Endodermal cell (in vitro differentiated cells): ENCODE results near the gene AHNAK. TPM values are rescaled to one million over a fixed set of nuclear protein-coding genes. Genes with fewer than 3 reads are reported as not detected.

Experiments
- DNase-seq: peaks from one replicate; pipeline ENCODE4 v3.0.0-alpha.2; 2017
- H3K27ac ChIP-seq: 2 replicates; pipeline ENCODE4 v1.5.1; 2013; ENCODE audit warnings: mild to moderate bottlenecking, low read depth, low read length, moderate library complexity
- H3K27me3 ChIP-seq: 2 replicates; pipeline ENCODE4 v1.6.1; 2013; ENCODE audit warnings: mild to moderate bottlenecking, low read length, moderate library complexity; ENCODE audit not compliant: insufficient read depth, control insufficient read depth, poor library complexity, severe bottlenecking
- H3K36me3 ChIP-seq: 2 replicates; pipeline ENCODE4 v1.7.0; 2013; ENCODE audit warnings: mild to moderate bottlenecking, low read length, moderate library complexity; ENCODE audit not compliant: control insufficient read depth, insufficient read depth
- H3K4me1 ChIP-seq: one replicate; pipeline ENCODE4 v1.7.0; 2013; ENCODE audit warnings: low read length; ENCODE audit not compliant: control insufficient read depth, insufficient read depth
- H3K4me3 ChIP-seq: 2 replicates; pipeline ENCODE4 v1.5.1; 2013; ENCODE audit warnings: mild to moderate bottlenecking, low read length, moderate library complexity
- H3K9ac ChIP-seq: 2 replicates; pipeline ENCODE4 v1.6.1; 2013; ENCODE audit warnings: mild to moderate bottlenecking, low read length, moderate library complexity; ENCODE audit not compliant: poor library complexity, severe bottlenecking; ENCODE audit errors: extremely low read depth
- H3K9me3 ChIP-seq: 2 replicates; pipeline ENCODE4 v1.6.1; 2013; ENCODE audit warnings: mild to moderate bottlenecking, low read length, moderate library complexity; ENCODE audit not compliant: control insufficient read depth
- H3K27ac Mint-ChIP-seq: 2 replicates; pipeline ENCODE4 v1.8.0; 2020; ENCODE audit warnings: mixed read lengths
- H3K27me3 Mint-ChIP-seq: 2 replicates; pipeline ENCODE4 v1.8.0; 2021; ENCODE audit warnings: mild to moderate bottlenecking, mixed read lengths; ENCODE audit not compliant: insufficient read depth
- H3K36me3 Mint-ChIP-seq: 2 replicates; pipeline ENCODE4 v1.8.0; 2020; ENCODE audit warnings: low read depth, mixed read lengths
- H3K4me1 Mint-ChIP-seq: 2 replicates; pipeline ENCODE4 v1.8.0; 2020; ENCODE audit warnings: mixed read lengths
- H3K4me3 Mint-ChIP-seq: 2 replicates; pipeline ENCODE4 v1.8.0; 2020; ENCODE audit warnings: mild to moderate bottlenecking, moderate library complexity, mixed read lengths
- H3K9me3 Mint-ChIP-seq: 2 replicates; pipeline ENCODE4 v1.8.0; 2020; ENCODE audit warnings: mild to moderate bottlenecking, mixed read lengths
- CTCF ChIP-seq: fragments of 200-600 bp; sonication (generic); conservative IDR thresholded peaks from 2 replicates; pipeline ENCODE4 v1.5.0; 2021; ENCODE audit warnings: antibody characterized with exemption, mild to moderate bottlenecking
- WGBS, 2 experiments: methylation state at CpG; one replicate each; pipeline versions ENCODE4 v1.1.5 to v1.1.7; 2013; ENCODE audit warnings: missing lambda C conversion rate in 2 of 2, mixed read lengths in 1 of 2; ENCODE audit not compliant: insufficient coverage in 1 of 2, insufficient read length in 1 of 2; 5-methylcytosine and 5-hydroxymethylcytosine counted together
- total RNA-seq, 2 donors: library from RNA; stranded (reverse); fragmentation: NEBNext Ultra II Directional in 1 of 2; extraction: Animal tissue kit (Norgen Biotek cat#: 25700) in 1 of 2; gene quantifications; 2 replicates in 1 of 2; 3 replicates in 1 of 2; pipeline ENCODE4 v1.2.1, GENCODE V29; 2021

Gene AHNAK
- total RNA-seq, 2 donors from 2014 or later, result 109 to 165 TPM

GRCh38 chr11:62431171-62431901 is 115.3 kb downstream of the AHNAK start:
- Mint-ChIP-seq H3K4me1 (peaks cover 37% of the 10 kb centered on the region), H3K4me3 (no peak overlapping the region), H3K36me3 (no peaks in the 10 kb centered on the region), H3K9me3 (peaks cover 7% of the 10 kb centered on the region), H3K27me3 (peaks cover 3% of the 10 kb centered on the region), H3K27ac (no peak overlapping the region)
- no peaks in the 10 kb centered on the region for H3K27me3 ChIP-seq
- H3K4me1 ChIP-seq, result peaks cover 2% of the 10 kb centered on the region
- no peaks in the 10 kb centered on the region for H3K36me3 ChIP-seq
- no peaks in the 10 kb centered on the region for H3K9me3 ChIP-seq
- no peak overlapping the region for H3K27ac ChIP-seq
- 94 to 95% methylated on average over 10 of the region's 11 CpGs for WGBS, 2 experiments
- no peak overlapping the region for H3K9ac ChIP-seq
- no peak for DNase-seq
- no peak overlapping the region for H3K4me3 ChIP-seq
- TF ChIP-seq CTCF, result no peak

GRCh38 chr11:62430425-62430824 is 116.2 kb downstream of the AHNAK start:
- H3K4me1 ChIP-seq, result peaks cover 5% of the 10 kb centered on the region
- TF ChIP-seq CTCF, result no peak
- peaks cover 7% of the 10 kb centered on the region for H3K9me3 Mint-ChIP-seq
- H3K4me1 Mint-ChIP-seq, result peaks cover 40% of the 10 kb centered on the region
- H3K4me3 Mint-ChIP-seq, result no peak overlapping the region
- 94 to 100% methylated on average over 2 to 3 of the region's 3 CpGs for WGBS, 2 experiments
- no peaks in the 10 kb centered on the region for H3K9me3 ChIP-seq
- no peaks in the 10 kb centered on the region for H3K27me3 ChIP-seq
- H3K36me3 ChIP-seq, result no peaks in the 10 kb centered on the region
- H3K4me3 ChIP-seq, result no peak overlapping the region
- DNase-seq, result no peak
- no peaks in the 10 kb centered on the region for H3K36me3 Mint-ChIP-seq
- no peak overlapping the region for H3K27ac ChIP-seq
- H3K27me3 Mint-ChIP-seq, result peaks cover 3% of the 10 kb centered on the region
- no peak overlapping the region for H3K9ac ChIP-seq
- no peak overlapping the region for H3K27ac Mint-ChIP-seq

DNA sequence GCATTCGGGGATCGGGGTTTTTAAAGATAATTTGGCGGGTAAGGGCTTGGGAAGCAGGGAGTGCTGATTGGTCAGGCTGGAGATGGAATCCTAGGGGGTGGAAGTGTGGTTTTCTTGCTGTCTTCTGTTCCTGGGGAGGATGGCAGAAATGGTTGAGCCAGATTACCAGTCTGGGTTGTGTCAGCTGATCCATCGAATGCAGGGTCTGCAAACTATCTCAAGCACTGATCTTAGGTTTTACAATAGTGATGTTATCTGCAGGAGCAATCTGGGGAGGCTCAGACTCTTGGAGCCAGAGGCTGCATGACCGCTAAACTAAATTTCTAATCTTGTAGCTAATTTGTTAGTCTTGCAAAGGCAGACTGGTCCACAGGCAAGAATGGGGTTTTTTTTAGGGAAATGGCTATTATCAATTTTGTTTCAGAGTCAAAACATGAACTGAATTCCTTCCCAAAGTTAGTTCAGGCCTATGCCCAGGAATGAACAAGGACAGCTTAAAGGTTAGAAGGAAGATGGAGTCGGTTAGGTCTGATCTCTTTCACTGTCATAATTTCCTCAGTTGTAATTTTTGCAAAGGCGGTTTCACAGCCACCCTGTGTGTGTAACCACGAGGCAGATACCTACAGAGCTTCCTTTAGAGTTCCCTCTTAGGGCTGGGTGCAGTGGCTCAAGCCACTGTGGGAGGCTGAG is 117.6 kb downstream of the AHNAK start:
- H3K4me1 Mint-ChIP-seq, result peaks cover 33% of the 10 kb centered on the region
- Histone ChIP-seq H3K4me3 (no peak overlapping the region), H3K9me3 (no peaks in the 10 kb centered on the region), H3K27ac (no peak overlapping the region), H3K36me3 (no peaks in the 10 kb centered on the region), H3K4me1 (peaks cover 5% of the 10 kb centered on the region), H3K9ac (no peak overlapping the region), H3K27me3 (no peaks in the 10 kb centered on the region)
- H3K36me3 Mint-ChIP-seq, result no peaks in the 10 kb centered on the region
- H3K27me3 Mint-ChIP-seq, result peaks cover 7% of the 10 kb centered on the region
- peak; percentile 41 for DNase-seq
- H3K27ac Mint-ChIP-seq, result peak overlapping the region; percentile 31
- 84 to 91% methylated on average over 6 to 8 of the region's 8 CpGs for WGBS, 2 experiments
- no peak for TF ChIP-seq CTCF
- peaks cover 7% of the 10 kb centered on the region for H3K9me3 Mint-ChIP-seq
- H3K4me3 Mint-ChIP-seq, result no peak overlapping the region
